HepG2 (cell line): Measurements from ENCODE around the gene TTC31. TPM values are rescaled to one million over a fixed set of nuclear protein-coding genes. Genes with fewer than 3 reads are reported as not detected.

Experiments
- ADNP ChIP-seq: sonication (generic); formaldehyde crosslinking; IDR thresholded peaks from 2 replicates; pipeline ENCODE4 v1.4.0; 2020; ENCODE audit warnings: missing genetic modification reagents
- BRD4 ChIP-seq: sonication (generic); formaldehyde crosslinking; IDR thresholded peaks from 2 replicates; pipeline ENCODE4 v1.4.0; 2020; ENCODE audit warnings: missing genetic modification reagents
- GZF1 ChIP-seq: sonication (generic); formaldehyde crosslinking; IDR thresholded peaks from 2 replicates; pipeline ENCODE4 v1.5.1; 2020; ENCODE audit warnings: mild to moderate bottlenecking, missing genetic modification reagents
- JDP2 ChIP-seq: sonication (generic); formaldehyde crosslinking; IDR thresholded peaks from 2 replicates; pipeline ENCODE4 v1.8.1; 2022; ENCODE audit warnings: missing genetic modification reagents, borderline replicate concordance
- MXD4 ChIP-seq: IDR thresholded peaks from 2 replicates; pipeline ENCODE4 v1.6.1; 2016; ENCODE audit warnings: mild to moderate bottlenecking, missing biosample characterization, missing genetic modification reagents
- NONO ChIP-seq, 2 experiments: fragments of 450-650 bp in 1 of 2; sonication (generic) in 1 of 2; formaldehyde crosslinking in 1 of 2; IDR thresholded peaks in 1 of 2; conservative IDR thresholded peaks in 1 of 2; 2 replicates each; pipeline versions ENCODE4 v1.6.1 to v1.8.0; 2017 to 2022; ENCODE audit warnings: mild to moderate bottlenecking in 1 of 2, missing genetic modification reagents in 1 of 2, moderate library complexity in 1 of 2
- PHB2 ChIP-seq: fragments of 450-650 bp; IDR thresholded peaks from 2 replicates; pipeline ENCODE4 v1.6.1; 2018; ENCODE audit not compliant: partially characterized antibody
- RBM39 ChIP-seq: fragments of 200-400 bp; formaldehyde crosslinking; IDR thresholded peaks from one replicate; pipeline ENCODE4 v1.6.1; 2018; ENCODE audit warnings: antibody characterized with exemption, mild to moderate bottlenecking, low read depth, low read length; ENCODE audit not compliant: poor library complexity, severe bottlenecking
- RFX1 ChIP-seq: fragments of 450-650 bp; IDR thresholded peaks from 2 replicates; pipeline ENCODE4 v1.6.1; 2017
- ZBTB8A ChIP-seq: sonication (generic); formaldehyde crosslinking; IDR thresholded peaks from 2 replicates; pipeline ENCODE4 v1.4.0; 2020; ENCODE audit warnings: mild to moderate bottlenecking, low read depth, missing genetic modification reagents, borderline replicate concordance
- ZKSCAN8 ChIP-seq: IDR thresholded peaks from 2 replicates; pipeline ENCODE4 v1.6.1; 2016; ENCODE audit warnings: borderline replicate concordance, missing genetic modification reagents, missing compliant biosample characterization
- ZNF121 ChIP-seq: sonication (generic); formaldehyde crosslinking; IDR thresholded peaks from 2 replicates; pipeline ENCODE4 v1.5.0; 2020; ENCODE audit warnings: mild to moderate bottlenecking, missing genetic modification reagents
- ZNF567 ChIP-seq: sonication (generic); formaldehyde crosslinking; IDR thresholded peaks from 2 replicates; pipeline ENCODE4 v1.8.1; 2023; ENCODE audit warnings: mild to moderate bottlenecking, missing genetic modification reagents, borderline replicate concordance
- ZNF598 ChIP-seq: sonication (generic); formaldehyde crosslinking; IDR thresholded peaks from 2 replicates; pipeline ENCODE4 v1.5.1; 2020; ENCODE audit warnings: mild to moderate bottlenecking, missing genetic modification reagents, borderline replicate concordance
- ZNF724P ChIP-seq: sonication (generic); formaldehyde crosslinking; IDR thresholded peaks from 2 replicates; pipeline ENCODE4 v1.8.0; 2022; ENCODE audit warnings: missing genetic modification reagents, borderline replicate concordance
- ZNF749 ChIP-seq: sonication (generic); formaldehyde crosslinking; IDR thresholded peaks from 2 replicates; pipeline ENCODE4 v1.8.0; 2022; ENCODE audit warnings: mild to moderate bottlenecking, missing genetic modification reagents, moderate library complexity, borderline replicate concordance
- polyA plus RNA-seq, 8 experiments: library from polyadenylated mRNA; depleted of rRNA in 3 of 8; stranded (reverse) in 7 of 8; unstranded in 1 of 8; fragments of >200 nt; fragmentation: Illumina TruSeq in 4 of 8; extraction: Trizol in 4 of 8; gene quantifications; 2 replicates each; pipeline versions ENCODE4 v1.2.1 to v1.2.3, GENCODE V29; 2011 to 2016; ENCODE audit warnings: low read depth in 4 of 8, missing spikeins in 1 of 8, mixed read lengths in 1 of 8; ENCODE audit not compliant: insufficient read depth in 1 of 8
- total RNA-seq, 5 experiments: library from RNA; depleted of rRNA; stranded (reverse); fragments of >200 nt; fragmentation: Illumina TruSeq; extraction: Trizol; gene quantifications; 2 replicates each; pipeline ENCODE4 v1.2.3, GENCODE V29; 2016; ENCODE audit warnings: low read depth in 1 of 5
- TF ChIP-seq, protein P1 (sequence below): sonication (generic); formaldehyde crosslinking; IDR thresholded peaks from 2 replicates; pipeline ENCODE4 v1.4.0; 2020; ENCODE audit warnings: low read depth, missing genetic modification reagents
- TF ChIP-seq, protein P2 (sequence below): IDR thresholded peaks from 2 replicates; pipeline ENCODE4 v1.6.1; 2016; ENCODE audit warnings: missing compliant biosample characterization, missing genetic modification reagents, borderline replicate concordance
- TF ChIP-seq, protein P3 (sequence below), 2 experiments: fragments of 450-650 bp in 1 of 2; sonication (generic) in 1 of 2; formaldehyde crosslinking; IDR thresholded peaks; 2 replicates each; pipeline versions ENCODE4 v1.5.0 to v1.8.0; 2020 to 2022; ENCODE audit warnings: mild to moderate bottlenecking in 1 of 2, missing genetic modification reagents in 1 of 2

The TTC31 gene
- total and polyA plus RNA-seq, 2 of the 13 experiments (the other 11 are each of a cell fraction or from before 2014, with no cell fraction given), result 28.3 to 39.5 TPM

DNA sequence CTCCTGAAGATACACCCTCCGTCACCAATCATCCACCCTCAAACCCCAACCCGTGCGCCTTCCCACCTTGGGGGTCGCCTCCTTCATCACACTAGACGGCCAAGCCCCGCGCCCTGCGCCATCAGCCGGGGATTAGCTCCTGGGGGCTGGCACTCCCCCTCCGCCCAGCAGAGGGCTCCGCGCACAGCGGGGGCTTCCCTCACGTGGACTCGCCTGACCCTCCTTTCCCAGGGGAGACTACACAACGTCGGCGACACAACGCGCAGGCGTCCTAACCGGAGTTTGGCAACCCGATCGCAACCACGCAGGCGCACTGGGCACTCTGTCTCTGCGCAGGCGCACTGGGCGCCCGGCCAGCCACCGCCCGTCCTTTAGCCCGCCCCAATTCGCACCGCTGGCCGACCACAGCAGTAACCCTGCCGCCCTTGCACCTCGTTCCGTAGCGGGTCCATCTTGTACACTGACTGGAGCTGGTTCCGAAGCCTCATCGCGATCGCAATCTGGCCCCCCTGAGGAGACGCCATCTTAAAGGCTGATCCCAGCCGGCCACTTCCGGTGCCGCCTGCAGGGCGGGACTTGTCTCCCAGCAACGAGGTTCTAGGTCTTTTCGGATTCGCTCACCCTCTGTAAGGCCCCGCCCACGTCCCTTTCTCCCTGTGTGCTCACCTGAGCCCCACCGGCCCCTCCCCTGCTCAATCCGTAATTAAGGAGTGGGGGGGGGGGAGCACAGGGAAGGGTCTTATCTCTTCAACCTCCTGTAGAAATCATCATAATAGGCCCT lies 24.5 kb downstream of the TTC31 start, which contains the start of gene PCGF1 (continued):
- TF ChIP-seq, protein P1, sequence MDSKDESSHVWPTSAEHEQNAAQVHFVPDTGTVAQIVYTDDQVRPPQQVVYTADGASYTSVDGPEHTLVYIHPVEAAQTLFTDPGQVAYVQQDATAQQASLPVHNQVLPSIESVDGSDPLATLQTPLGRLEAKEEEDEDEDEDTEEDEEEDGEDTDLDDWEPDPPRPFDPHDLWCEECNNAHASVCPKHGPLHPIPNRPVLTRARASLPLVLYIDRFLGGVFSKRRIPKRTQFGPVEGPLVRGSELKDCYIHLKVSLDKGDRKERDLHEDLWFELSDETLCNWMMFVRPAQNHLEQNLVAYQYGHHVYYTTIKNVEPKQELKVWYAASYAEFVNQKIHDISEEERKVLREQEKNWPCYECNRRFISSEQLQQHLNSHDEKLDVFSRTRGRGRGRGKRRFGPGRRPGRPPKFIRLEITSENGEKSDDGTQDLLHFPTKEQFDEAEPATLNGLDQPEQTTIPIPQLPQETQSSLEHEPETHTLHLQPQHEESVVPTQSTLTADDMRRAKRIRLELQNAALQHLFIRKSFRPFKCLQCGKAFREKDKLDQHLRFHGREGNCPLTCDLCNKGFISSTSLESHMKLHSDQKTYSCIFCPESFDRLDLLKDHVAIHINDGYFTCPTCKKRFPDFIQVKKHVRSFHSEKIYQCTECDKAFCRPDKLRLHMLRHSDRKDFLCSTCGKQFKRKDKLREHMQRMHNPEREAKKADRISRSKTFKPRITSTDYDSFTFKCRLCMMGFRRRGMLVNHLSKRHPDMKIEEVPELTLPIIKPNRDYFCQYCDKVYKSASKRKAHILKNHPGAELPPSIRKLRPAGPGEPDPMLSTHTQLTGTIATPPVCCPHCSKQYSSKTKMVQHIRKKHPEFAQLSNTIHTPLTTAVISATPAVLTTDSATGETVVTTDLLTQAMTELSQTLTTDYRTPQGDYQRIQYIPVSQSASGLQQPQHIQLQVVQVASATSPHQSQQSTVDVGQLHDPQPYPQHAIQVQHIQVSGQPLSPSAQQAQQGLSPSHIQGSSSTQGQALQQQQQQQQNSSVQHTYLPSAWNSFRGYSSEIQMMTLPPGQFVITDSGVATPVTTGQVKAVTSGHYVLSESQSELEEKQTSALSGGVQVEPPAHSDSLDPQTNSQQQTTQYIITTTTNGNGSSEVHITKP (CRISPR knock-in tag), result peak; percentile 89
- TF ChIP-seq, protein P2, sequence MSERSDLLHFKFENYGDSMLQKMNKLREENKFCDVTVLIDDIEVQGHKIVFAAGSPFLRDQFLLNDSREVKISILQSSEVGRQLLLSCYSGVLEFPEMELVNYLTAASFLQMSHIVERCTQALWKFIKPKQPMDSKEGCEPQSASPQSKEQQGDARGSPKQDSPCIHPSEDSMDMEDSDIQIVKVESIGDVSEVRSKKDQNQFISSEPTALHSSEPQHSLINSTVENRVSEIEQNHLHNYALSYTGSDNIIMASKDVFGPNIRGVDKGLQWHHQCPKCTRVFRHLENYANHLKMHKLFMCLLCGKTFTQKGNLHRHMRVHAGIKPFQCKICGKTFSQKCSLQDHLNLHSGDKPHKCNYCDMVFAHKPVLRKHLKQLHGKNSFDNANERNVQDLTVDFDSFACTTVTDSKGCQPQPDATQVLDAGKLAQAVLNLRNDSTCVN (CRISPR knock-in tag), result peak; percentile 83
- TF ChIP-seq GZF1 (CRISPR knock-in tag) (peak; percentile 84; the same call in 1 of the 2 replicates), PHB2 (no peak), RBM39 (peak; percentile 86), ZNF598 (CRISPR knock-in tag) (no peak), ZBTB8A (no peak; the same call in 1 of the 2 replicates), NONO (IDR thresholded peaks at IDR 0.05) (no peak), NONO (CRISPR knock-in tag; conservative IDR thresholded peaks at IDR 0.05) (peak; percentile 98), ZNF567 (CRISPR knock-in tag) (peak; percentile 81; the same call in 1 of the 2 replicates), MXD4 (CRISPR knock-in tag) (peak; percentile 85), BRD4 (CRISPR knock-in tag) (peak; percentile 91; the same call in 1 of the 2 replicates), JDP2 (CRISPR knock-in tag) (peak; percentile 59; the same call in 1 of the 2 replicates), ZNF724P (CRISPR knock-in tag) (peak; percentile 77; the same call in 1 of the 2 replicates), ZNF121 (CRISPR knock-in tag) (0 out of 2 replicates have a peak, but pooled peaks have one; percentile 24), ZNF749 (CRISPR knock-in tag) (peak; percentile 87; the same call in 1 of the 2 replicates), ADNP (CRISPR knock-in tag) (no peak), ZKSCAN8 (CRISPR knock-in tag) (peak; percentile 13; the same call in 1 of the 2 replicates), RFX1 (peak; percentile 97)
- TF ChIP-seq, protein P3, sequence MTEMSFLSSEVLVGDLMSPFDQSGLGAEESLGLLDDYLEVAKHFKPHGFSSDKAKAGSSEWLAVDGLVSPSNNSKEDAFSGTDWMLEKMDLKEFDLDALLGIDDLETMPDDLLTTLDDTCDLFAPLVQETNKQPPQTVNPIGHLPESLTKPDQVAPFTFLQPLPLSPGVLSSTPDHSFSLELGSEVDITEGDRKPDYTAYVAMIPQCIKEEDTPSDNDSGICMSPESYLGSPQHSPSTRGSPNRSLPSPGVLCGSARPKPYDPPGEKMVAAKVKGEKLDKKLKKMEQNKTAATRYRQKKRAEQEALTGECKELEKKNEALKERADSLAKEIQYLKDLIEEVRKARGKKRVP (CRISPR knock-in tag; IDR thresholded peaks at IDR 0.05), result 0 out of 4 replicates have a peak, but pooled peaks of 1 of the 2 experiments have one; percentile 11
